ENCODE results near the gene TRAF7.

Gene TRAF7

DNA sequence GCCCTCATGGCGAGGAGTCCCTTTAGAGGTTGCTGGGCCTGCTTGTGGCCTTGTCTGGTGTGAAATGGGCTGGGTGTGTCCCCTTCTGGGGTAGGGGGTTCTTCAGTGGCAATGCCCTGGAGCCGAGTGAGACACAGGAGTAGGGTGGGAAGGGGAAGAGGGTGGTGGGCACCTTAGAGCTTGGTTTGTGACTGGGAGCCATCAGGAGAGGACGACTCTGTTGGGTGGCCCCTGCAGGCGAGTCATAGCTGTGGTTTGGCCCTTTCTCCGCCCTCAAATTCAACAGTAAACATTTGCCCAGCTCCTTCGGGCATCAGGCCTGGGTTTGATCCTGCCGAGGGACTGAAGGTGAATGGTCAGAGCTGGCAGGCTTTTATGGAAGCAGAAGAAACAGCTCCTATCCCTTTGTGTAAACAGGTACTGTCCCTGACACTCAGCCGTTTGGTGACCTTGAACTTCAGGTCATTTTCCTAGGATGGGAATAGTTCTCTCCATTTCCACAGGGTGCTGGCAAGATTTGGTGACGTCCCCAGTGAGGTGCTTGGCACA, 70.7 kb downstream of the TRAF7 start:
- no peak for DNase-seq

DNA sequence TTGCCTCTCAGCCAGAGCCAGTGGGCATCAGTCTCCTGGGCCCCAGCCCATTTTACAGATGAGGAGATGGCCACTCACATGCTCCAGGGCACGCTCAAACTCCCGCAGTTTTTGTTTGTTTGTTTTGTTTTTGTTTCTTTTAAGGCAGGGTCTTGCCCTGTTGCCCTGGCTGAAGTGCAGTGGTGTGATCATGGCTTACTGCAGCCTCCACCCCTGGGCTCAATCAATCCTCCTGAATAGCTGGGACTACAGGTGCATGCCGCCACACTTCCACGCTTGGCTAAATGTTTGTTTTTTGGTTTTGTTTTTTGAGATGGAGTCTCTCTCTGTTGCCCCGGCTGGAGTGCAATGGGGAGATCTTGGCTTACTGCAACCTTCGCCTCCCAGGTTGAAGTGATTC, 71.3 kb downstream of the TRAF7 start:
- no peak for DNase-seq
